HG03442 (cell line): ENCODE results near the gene IFNL1.
"Not testable (repeated sequence)": the region's sequence is repeated elsewhere in the genome, so short reads cannot be mapped to it uniquely, and the experiment has no call there.

Experiments
- ATAC-seq: cut with Tn5 transposase; IDR thresholded peaks from one replicate; pipeline ENCODE4 v1.9.1; 2021; ENCODE audit warnings: mild to moderate bottlenecking, moderate library complexity; ENCODE audit not compliant: unreplicated experiment

The IFNL1 gene

DNA sequence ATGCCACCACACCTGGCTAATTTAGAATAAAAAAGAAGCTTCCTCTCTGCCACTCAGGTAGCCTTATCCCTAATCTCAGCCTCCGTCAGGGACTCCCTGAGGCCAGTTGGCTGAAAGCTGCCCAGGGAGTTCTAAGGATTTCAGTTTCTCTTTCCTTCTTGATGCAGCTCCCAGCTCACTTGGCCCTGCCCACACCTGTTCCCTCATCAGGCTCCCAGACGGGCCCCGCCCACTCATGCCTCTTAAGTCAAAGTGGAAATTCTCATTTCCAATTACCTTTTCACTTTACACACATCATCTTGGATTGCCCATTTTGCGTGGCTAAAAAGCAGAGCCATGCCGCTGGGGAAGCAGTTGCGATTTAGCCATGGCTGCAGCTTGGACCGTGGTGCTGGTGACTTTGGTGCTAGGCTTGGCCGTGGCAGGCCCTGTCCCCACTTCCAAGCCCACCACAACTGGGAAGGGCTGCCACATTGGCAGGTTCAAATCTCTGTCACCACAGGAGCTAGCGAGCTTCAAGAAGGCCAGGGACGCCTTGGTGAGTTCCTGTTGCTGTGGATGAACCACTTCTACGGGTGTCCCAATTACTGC is at the start of gene IFNL1:
IFNL1 (plus strand) TSS at position 353 of the 591 bp plus-strand sequence; CDS start at position 368, 15 bp downstream.
- ATAC-seq: no peak

GRCh38 chr19:39246951-39247669 is 49.1 kb upstream of the IFNL1 start:
- ATAC-seq: no peak

DNA sequence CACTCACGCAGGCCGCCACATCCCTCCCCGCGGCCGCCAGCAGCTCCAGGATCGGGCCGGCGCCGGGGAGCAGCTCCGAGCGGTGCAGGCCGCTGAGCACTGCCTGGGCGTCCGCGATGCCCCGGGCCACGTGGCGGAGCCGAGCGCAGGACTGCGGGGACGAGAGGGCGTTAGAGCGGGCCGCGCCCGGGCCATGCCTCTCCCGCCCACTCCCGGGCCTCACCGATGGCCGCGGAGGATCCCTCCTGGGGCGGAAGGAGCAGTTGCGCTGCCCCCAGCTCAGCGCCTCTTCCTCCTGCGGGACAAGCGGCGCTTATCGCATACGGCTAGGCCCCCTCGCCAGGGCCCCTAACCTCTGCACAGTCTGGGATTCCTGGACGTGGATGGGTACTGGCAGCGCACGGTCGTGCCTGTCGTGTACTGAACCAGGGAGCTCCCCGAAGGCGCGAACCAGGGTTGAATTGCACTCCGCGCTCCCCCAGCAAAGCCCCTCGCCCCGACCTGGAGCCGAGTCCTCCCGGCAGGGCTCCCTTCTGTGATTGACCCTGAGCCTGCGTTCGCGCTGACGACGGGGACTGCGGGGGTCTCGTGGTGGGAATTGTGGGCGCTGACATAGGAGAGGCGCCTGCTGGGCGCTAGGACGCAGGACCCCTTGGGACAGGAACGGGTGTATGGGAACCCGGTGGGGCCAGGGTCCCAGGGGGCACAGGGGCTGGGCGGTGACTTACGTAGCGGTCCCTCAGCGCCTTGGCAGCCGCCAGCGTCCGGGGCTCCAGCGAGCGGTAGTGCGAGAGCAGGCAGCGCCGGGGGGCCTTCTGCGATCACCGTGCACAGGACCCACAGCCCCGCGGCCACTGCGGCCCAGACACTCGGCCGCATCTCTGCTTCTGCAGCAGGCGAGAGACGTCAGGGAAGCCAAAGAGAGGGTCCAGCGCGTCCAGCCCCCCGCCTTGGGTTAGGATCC is 48.2 kb upstream of the IFNL1 start:
- no peak for ATAC-seq

- no peak for ATAC-seq
These were observed 47.4 kb upstream of the IFNL1 start, which contains the start of gene IFNL4 for GRCh38 chr19:39248806-39249205. IFNL4 (minus strand) TSS chr19:39248856.

DNA sequence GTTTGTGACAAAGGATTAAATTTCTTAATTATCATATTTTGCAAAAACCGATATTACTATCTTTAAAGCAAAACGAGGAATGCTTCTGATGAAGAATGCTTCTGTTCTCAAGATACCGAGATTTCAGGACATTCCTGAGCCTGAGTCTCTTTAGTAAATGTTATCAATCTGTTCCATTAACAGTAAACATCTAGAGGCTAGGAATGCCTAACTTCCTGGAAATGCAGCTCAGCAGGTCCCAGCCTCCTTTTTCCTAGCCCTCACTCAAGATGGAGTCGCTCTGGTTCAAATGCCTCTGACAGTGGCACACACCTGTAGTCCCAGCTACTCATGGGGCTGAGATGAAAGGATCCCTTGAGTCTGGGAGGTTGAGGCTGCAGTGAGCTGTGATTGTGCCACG is 45.1 kb upstream of the IFNL1 start:
- ATAC-seq: no peak

DNA sequence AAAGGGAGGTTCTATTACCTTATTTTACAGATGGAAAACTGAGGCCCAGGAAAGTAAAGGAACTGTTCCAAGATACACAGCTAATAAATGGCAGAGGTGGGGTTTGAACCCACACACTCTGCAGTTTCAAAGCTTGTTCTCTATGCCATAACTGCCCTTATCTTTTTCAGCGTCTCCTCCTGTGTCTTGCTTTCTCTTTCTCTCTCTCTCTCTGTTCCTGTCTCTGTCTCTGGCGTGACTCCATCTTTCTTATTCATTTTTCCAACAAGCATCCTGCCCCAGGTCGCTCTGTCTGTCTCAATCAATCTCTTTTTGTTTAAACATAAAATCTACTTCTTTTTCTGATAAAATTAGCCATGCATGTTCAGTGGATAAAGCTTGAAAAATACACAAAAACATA is 44.4 kb upstream of the IFNL1 start:
- no peak for ATAC-seq

GRCh38 chr19:39252458-39252857 is 43.7 kb upstream of the IFNL1 start:
- ATAC-seq: no peak

DNA sequence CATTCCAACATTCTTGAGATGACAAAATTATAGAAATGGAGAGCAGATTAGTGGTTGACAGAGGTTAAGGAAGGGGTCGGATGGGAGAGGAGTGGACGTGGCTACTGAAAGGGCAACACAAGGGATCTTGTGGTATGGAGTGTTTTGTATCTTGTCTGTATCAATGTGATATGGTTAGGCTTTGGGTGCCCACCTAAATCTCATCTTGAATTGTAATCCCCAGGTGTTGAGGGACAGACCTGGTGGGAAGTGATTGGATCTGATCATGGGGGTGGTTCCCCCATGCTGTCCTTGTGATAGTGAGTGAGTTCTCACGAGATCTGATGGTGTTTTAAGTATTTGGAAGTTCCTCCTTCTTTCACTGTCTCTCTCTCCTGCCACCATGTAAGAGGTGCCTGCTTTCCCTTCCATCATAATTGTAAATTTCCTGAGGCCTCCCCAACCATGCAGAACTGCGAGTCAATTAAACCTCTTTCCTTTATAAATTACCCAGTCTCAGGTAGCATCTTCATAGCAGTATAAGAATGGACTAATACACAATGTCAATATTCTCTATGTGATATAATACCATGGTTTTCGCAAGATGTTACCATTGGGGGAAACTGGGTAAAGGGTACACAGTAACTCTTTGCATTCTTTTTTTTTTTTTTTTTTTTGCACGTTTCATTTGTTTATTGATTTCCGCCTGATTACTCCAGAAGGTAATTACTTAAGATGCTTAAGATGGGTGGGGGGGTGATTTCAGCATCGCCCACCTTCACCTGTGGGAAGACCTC is 42.6 kb upstream of the IFNL1 start:
- ATAC-seq: no peak

- ATAC-seq: no peak
These were observed 41.5 kb upstream of the IFNL1 start for GRCh38 chr19:39254531-39255345.

- ATAC-seq: no peak
These were observed 39.0 kb upstream of the IFNL1 start for GRCh38 chr19:39257227-39257626.

DNA sequence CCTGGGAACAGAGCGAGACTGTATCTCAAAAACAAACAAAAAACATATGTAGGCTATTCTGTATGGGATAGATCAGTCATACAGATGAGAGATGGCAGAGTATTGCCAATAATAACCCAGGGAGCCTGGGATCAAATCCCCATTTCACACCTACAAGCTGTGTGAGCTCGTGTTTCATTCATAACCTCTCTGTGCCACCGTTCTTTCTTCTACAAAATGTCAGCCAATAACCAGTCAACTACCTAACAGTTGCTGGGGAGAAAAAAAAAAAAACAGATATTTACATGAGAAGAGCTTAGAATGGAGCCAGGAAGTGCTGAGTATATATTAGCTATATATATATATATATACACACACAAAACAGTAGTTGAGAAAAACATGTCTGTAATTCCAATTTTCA is 34.5 kb upstream of the IFNL1 start:
- no peak for ATAC-seq

DNA sequence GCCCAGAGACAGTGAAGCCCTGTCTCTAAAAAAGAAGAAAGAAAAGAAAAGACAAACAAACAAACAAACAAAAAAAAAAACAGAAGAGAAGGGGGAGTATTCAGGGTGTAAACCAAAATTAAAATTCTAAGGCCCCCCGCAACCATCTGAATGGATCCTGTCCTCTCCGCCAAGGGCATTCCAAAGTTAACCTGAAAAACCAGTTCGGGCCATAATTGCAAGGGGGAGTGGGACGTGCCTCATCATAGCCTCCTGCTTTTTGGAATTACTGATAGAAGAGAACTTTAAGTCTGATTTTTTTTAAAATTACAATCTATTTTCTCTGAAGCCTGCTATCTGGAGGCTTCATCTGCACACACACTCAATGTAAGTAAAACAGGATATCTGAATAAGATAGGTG is 33.7 kb upstream of the IFNL1 start:
- ATAC-seq: no peak

DNA sequence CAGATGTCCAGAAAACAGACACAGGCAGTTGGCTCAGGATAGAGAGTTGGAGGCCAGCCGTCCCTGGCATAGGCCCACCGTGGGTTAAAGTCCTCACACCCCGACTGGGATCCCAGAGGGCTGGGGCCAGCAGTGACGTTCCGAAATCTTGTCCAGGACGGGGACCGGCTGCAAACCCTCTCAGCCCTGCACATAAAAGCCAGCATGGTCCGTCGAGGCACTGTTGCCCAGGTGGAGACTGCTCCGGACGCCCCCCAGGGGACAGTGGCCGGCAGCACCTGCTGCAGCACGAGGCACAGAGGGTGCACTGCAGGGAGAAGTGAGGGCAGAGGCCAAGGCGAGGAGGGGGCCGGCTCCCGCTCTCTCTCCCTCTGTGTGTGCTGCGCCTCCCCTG is 32.3 kb upstream of the IFNL1 start:
- no peak for ATAC-seq

DNA sequence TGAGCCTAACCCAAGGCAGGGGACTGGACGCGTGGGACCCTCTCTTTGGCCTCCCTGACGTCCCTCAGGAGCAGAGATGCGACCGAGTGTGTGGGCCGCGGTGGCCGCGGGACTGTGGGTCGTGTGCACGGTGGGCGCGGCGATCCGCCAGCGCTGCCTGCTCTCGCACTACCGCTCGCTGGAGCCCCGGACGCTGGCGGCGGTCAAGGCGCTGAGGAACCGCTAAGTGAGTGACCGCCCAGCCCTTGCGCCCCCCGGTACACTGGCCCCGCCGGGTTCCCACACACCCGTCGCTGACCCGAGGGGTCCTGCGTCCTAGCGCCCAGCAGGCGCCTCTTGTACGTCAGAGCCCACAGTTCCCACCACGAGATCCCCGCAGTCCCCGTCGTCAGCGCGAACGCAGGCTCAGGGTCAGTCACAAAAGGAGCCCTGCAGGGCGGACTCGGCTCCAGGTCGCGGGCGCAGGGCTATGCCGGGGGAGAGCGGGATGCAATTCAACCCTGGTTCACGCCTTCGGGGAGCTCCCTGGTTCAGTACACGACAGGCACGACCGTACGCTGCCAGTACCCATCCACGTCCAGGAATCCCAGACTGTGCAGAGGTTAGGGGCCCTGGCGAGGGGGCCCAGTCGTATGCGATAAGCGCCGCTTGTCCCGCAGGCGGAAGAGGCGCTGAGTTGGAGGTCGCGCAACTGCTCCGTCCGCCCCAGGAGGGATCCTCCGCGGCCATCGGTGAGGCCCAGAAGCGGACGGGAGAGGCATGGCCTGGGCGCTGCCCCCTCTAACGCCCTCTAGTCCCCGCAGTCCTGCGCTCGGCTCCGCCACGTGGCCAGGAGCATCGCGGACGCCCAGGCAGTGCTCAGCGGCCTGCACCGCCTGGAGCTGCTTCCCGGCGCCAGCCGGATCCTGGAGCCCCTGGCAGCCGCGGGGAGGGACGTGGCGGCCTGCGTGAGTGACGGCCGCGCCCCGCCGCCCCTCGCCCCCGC is 31.6 kb upstream of the IFNL1 start:
- no peak for ATAC-seq

- no peak for ATAC-seq
These were observed 30.8 kb upstream of the IFNL1 start for GRCh38 chr19:39265321-39265916.

GRCh38 chr19:39268085-39268484 is 28.1 kb upstream of the IFNL1 start, which contains the start of gene IFNL2:
IFNL2 (plus strand) TSS chr19:39268396; CDS start chr19:39268569, 173 bp downstream.
- ATAC-seq: not testable (repeated sequence)

- not testable (repeated sequence) for ATAC-seq
These were observed 27.5 kb upstream of the IFNL1 start for GRCh38 chr19:39268531-39269223.

DNA sequence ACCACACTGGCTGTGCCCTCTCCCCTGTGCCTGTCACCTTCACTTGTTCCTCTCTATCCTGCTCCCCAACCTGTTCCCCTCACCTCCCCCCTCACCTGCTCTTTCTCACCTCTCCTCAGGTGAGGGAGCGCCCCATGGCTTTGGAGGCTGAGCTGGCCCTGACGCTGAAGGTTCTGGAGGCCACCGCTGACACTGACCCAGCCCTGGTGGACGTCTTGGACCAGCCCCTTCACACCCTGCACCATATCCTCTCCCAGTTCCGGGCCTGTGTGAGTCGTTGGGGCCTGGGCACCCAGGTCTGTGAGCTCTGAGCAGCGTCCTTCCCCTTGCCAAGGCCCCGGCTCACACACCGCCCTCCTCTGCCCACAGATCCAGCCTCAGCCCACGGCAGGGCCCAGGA is 26.8 kb upstream of the IFNL1 start:
- not testable (repeated sequence) for ATAC-seq
